ENCODE measurements around the gene MEIS2. TPM values are rescaled to one million over a fixed set of nuclear protein-coding genes. Genes with fewer than 3 reads are reported as not detected.
A peak's percentile ranks its signal among the peaks of the same experiment; 100 is the strongest.

Gene MEIS2
- total and polyA plus RNA-seq, 7 donors: 1.4 to 154 (median 76.0) TPM

DNA sequence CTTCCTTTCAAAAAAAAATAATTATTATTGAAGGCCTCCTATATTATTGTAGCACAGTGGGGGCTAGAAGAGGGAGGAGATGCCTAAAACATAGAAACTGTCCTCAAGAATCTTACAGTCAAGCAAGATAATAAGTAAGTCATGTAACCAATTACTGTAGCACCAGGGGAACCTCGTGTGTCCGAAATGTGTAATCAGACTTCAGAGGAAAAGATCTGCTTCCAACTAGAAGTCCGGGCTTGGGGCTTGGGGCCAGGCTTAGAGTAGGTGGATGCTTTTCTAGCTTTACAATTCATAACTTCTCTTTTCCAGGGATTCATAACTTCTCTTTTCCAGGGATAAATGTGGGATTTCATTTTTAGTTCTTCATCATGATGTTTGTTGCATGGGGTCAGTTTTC lies 29.2 kb downstream of the MEIS2 start:
- Histone ChIP-seq H3K36me3 (peaks cover 3 to 54% (median 7%) of the 10 kb centered on the region in 4 donors), H3K4me1 (peaks cover 0 to 31% (median 14%) of the 10 kb centered on the region in 4 donors), H3K27ac (no peak overlapping the region), H3K9me3 (no peaks in the 10 kb centered on the region), H3K27me3 (no peaks in the 10 kb centered on the region), H3K4me3 (no peak overlapping the region)
- DNase-seq: no peak
- TF ChIP-seq EP300 (IDR thresholded peaks at IDR 0.05): no peak
- no peak for TF ChIP-seq POLR2A (IDR thresholded peaks at IDR 0.05)
- no peak for TF ChIP-seq POLR2AphosphoS5 (IDR thresholded peaks at IDR 0.05)
- TF ChIP-seq, protein P1, sequence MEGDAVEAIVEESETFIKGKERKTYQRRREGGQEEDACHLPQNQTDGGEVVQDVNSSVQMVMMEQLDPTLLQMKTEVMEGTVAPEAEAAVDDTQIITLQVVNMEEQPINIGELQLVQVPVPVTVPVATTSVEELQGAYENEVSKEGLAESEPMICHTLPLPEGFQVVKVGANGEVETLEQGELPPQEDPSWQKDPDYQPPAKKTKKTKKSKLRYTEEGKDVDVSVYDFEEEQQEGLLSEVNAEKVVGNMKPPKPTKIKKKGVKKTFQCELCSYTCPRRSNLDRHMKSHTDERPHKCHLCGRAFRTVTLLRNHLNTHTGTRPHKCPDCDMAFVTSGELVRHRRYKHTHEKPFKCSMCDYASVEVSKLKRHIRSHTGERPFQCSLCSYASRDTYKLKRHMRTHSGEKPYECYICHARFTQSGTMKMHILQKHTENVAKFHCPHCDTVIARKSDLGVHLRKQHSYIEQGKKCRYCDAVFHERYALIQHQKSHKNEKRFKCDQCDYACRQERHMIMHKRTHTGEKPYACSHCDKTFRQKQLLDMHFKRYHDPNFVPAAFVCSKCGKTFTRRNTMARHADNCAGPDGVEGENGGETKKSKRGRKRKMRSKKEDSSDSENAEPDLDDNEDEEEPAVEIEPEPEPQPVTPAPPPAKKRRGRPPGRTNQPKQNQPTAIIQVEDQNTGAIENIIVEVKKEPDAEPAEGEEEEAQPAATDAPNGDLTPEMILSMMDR (IDR thresholded peaks at IDR 0.05): no peak
- 74 to 83% methylated on average over 3 of the region's 3 CpGs for WGBS, 2 donors
- intact Hi-C loops (cut with DNase I): loop anchor here (5.0 kb wide), 1 partner anchor 34 kb away; no protein-coding TSS in a partner anchor

DNA sequence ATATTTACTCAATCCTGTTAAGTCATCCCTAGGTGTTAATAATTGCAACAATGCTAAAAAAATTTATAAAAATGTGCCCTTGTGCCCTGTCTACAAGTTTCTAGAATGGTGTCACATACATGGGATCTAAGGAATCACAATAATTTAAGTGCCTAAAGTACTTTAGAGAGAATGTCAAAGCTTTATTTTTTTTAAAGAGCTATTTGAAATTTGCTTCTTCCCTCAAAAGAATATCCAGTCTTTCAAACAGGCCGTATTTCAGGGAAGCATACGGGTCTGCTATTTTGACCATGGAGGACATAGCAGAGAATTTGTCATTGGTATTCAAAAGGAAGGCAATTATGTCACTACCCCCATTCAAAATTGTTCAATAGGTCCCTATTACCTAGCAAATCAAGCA lies 29.7 kb downstream of the MEIS2 start:
- Histone ChIP-seq H3K4me3 (no peak overlapping the region), H3K36me3 (peaks cover 3 to 58% (median 7%) of the 10 kb centered on the region in 4 donors), H3K27ac (no peak overlapping the region), H3K4me1 (peaks cover 0 to 28% (median 13%) of the 10 kb centered on the region in 4 donors), H3K9me3 (no peaks in the 10 kb centered on the region), H3K27me3 (no peaks in the 10 kb centered on the region)
- DNase-seq: no peak
- TF ChIP-seq POLR2A (IDR thresholded peaks at IDR 0.05) (no peak), POLR2AphosphoS5 (IDR thresholded peaks at IDR 0.05) (no peak), EP300 (IDR thresholded peaks at IDR 0.05) (no peak)
- TF ChIP-seq, protein P1 (IDR thresholded peaks at IDR 0.05): no peak
- intact Hi-C loops (cut with DNase I): loop anchor here (5.0 kb wide), 1 partner anchor 33 kb away; no protein-coding TSS in a partner anchor
- WGBS, 2 donors: 47 to 83% methylated on average over 2 of the region's 2 CpGs

DNA sequence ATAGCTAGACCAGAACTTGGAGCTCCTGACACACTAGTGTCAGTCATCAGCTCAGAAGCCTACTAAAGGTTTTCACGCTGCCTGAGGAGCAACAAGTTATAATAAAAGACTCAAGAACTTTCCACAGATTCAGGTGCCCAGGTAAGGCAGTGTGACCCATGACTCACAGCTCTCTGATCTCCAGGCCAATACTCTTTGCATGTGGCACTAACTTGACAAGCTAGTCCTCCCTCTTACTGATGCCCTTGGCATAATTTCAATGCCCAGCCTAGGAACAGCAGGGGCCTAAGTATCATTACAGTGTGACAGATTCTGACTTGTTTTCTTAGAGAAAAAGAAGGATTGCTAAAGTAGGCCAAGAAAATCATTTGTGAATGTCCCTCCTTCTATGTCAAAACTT lies 38.4 kb downstream of the MEIS2 start:
- H3K4me1 ChIP-seq: peaks cover 0 to 49% (median 28%) of the 10 kb centered on the region in 4 donors
- 74 to 86% methylated on average over 1 of the region's 1 CpG for WGBS, 2 donors
- no peaks in the 10 kb centered on the region for H3K9me3 ChIP-seq
- H3K27me3 ChIP-seq: no peaks in the 10 kb centered on the region
- TF ChIP-seq POLR2AphosphoS5 (IDR thresholded peaks at IDR 0.05) (peak in 1 of 4 donors; percentile 10), EP300 (IDR thresholded peaks at IDR 0.05) (no peak)
- H3K27ac ChIP-seq: no peak overlapping the region
- intact Hi-C loops (cut with DNase I): no loop called here
- H3K4me3 ChIP-seq: no peak overlapping the region
- DNase-seq: no peak
- peaks cover 0 to 57% (median 0%) of the 10 kb centered on the region in 4 donors for H3K36me3 ChIP-seq

DNA sequence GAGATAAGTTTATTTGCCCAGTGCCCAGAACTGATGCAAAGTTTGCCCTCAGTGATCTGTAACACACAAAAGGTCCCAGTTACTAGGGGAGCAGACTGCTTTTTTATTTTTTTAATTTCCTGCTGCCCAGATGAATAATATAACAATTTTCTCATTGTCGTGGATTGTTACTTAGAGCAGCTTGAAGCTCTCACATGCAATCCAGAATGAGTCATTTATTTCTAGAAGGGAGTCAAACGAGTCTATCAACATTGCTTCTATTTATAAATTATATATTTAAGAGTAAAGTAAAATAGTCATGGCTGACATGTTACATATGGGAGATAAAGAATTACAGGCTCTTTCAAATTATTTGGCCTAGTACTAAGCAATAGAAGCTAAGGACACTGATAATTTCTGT lies 41.3 kb downstream of the MEIS2 start:
- Histone ChIP-seq H3K27me3 (no peaks in the 10 kb centered on the region), H3K4me3 (no peak overlapping the region), H3K9me3 (no peaks in the 10 kb centered on the region), H3K36me3 (peaks cover 0 to 33% (median 0%) of the 10 kb centered on the region in 4 donors), H3K27ac (peak overlapping the region in 3 of 4 donors; percentile 28 to 59 (median 58)), H3K4me1 (peaks cover 0 to 63% (median 41%) of the 10 kb centered on the region in 4 donors)
- intact Hi-C loops (cut with DNase I): no loop called here
- WGBS, 2 donors: 11 to 44% methylated on average over 2 of the region's 2 CpGs
- TF ChIP-seq EP300 (IDR thresholded peaks at IDR 0.05) (no peak), POLR2A (IDR thresholded peaks at IDR 0.05) (no peak), POLR2AphosphoS5 (IDR thresholded peaks at IDR 0.05) (peak in 1 of 4 donors; percentile 13)
- TF ChIP-seq, protein P1 (IDR thresholded peaks at IDR 0.05): no peak
- no peak for DNase-seq

DNA sequence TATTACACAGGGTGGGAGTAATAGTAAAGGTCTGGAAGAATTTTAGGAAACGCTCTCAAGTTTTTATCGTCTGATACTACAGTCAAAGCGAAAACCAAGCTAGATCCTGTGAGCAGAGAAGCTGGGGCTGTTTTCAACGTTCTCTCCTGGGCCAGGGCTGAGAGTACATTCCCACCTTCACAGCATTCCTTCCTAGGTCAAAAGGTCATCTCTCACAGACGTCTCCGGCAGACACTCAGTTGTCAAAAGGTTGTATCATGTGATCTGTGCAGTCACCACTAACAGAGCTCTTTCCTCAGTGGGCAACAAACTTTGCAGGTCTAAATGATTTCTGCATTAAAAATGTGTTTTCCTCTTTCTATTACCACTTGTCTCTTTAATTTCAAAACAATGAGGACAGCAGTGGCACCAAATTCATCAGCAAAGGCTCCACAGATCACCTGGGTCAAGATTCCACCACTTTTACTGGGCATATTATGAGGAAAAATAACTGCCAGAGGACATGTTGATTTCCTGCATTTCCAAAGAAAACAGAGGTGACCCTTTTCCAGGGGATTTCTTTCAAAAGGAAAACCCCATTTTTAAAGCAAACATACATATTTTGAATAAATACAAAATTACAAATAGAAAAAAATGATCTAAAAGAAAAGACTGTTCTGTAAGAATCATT lies 41.9 kb downstream of the MEIS2 start:
- no peak overlapping the region for H3K4me3 ChIP-seq
- intact Hi-C loops (cut with DNase I): no loop called here
- peak overlapping the region in 2 of 4 donors; percentile 58 to 59 for H3K27ac ChIP-seq
- TF ChIP-seq, protein P1 (IDR thresholded peaks at IDR 0.05): no peak
- TF ChIP-seq EP300 (IDR thresholded peaks at IDR 0.05) (no peak), POLR2A (IDR thresholded peaks at IDR 0.05) (no peak), POLR2AphosphoS5 (IDR thresholded peaks at IDR 0.05) (no peak)
- 48 to 66% methylated on average over 6 of the region's 6 CpGs for WGBS, 2 donors
- no peak for DNase-seq
- peaks cover 0 to 68% (median 42%) of the 10 kb centered on the region in 4 donors for H3K4me1 ChIP-seq
- no peaks in the 10 kb centered on the region for H3K9me3 ChIP-seq
- H3K27me3 ChIP-seq: no peaks in the 10 kb centered on the region
- H3K36me3 ChIP-seq: peaks cover 0 to 30% (median 0%) of the 10 kb centered on the region in 4 donors
